HL-60 (cell line): ENCODE data around the gene USO1.

Experiments used
- CTCF ChIP-seq: IDR thresholded peaks from one replicate; pipeline ENCODE4 v1.5.1; 2011; ENCODE audit warnings: low read length, control low read depth, inconsistent platforms; ENCODE audit not compliant: insufficient read depth
- GABPA ChIP-seq: IDR thresholded peaks from 2 replicates; pipeline ENCODE4 v1.6.1; 2012; ENCODE audit warnings: low read depth
- POLR2AphosphoS5 ChIP-seq: IDR thresholded peaks from 2 replicates; pipeline ENCODE4 v1.6.1; 2012; ENCODE audit warnings: low read depth
- SPI1 ChIP-seq: IDR thresholded peaks from 2 replicates; pipeline ENCODE4 v1.6.1; 2012; ENCODE audit warnings: low read depth, mild to moderate bottlenecking, borderline replicate concordance

GRCh38 chr4:75741027-75741426 lies 16.6 kb downstream of the USO1 start:
- TF ChIP-seq POLR2AphosphoS5 (no peak), CTCF (no peak), SPI1 (no peak), GABPA (no peak)
